A549 (cell line): ENCODE measurements around the gene MYADML2. TPM values are rescaled to one million over a fixed set of nuclear protein-coding genes. Genes with fewer than 3 reads are reported as not detected.

ENCODE experiments used
- ATAC-seq, 2 experiments: fragments of 200-7000 bp in 1 of 2; fragments of >200 bp in 1 of 2; cut with Nextera tagmentation in 1 of 2; cut with Tn5 transposase in 1 of 2; 3 replicates each; pipeline versions ENCODE4 v1.8.0 to v1.9.1; 2018 to 2020; ENCODE audit warnings: mild to moderate bottlenecking in 1 of 2, moderate library complexity in 1 of 2
- CTCF ChIA-PET: fragments of 300-600 bp; sonication (Branson Sonifier 250); formaldehyde crosslinking; extraction: SDS; loops from one replicate; lab custom pipeline; 2021; ENCODE audit warnings: antibody characterized with exemption, inconsistent platforms; lab: Yijun Ruan, JAX
- POLR2A ChIA-PET: fragments of 350-600 bp; formaldehyde crosslinking; extraction: SDS; loops from one replicate; lab custom pipeline; 2021; ENCODE audit warnings: antibody characterized with exemption, inconsistent platforms; lab: Yijun Ruan, JAX
- DNase-seq, 2 experiments: peaks; one replicate each; pipeline versions ENCODE4 v3.0.0 to v3.0.0-alpha.2; 2011 to 2016; ENCODE audit warnings: low read depth in 1 of 2, low spot score in 1 of 2
- FAIRE-seq: peaks from 2 replicates; lab custom pipeline; 2011; peaks lifted over from hg19 to GRCh38; lab: Jason Lieb, UNC
- H3K27ac ChIP-seq, 2 experiments: fragments of >200 bp; sonication (Bioruptor Twin); formaldehyde crosslinking; 3 replicates each; pipeline ENCODE4 v1.5.1; 2016 to 2017
- H3K4me1 ChIP-seq: fragments of >200 bp; sonication (Bioruptor Twin); formaldehyde crosslinking; 3 replicates; pipeline ENCODE4 v1.6.1; 2016
- H3K4me2 ChIP-seq: fragments of >200 bp; sonication (Bioruptor Twin); formaldehyde crosslinking; 3 replicates; pipeline ENCODE4 v1.6.1; 2016
- H3K4me3 ChIP-seq: fragments of >200 bp; sonication (Bioruptor Twin); formaldehyde crosslinking; 3 replicates; pipeline ENCODE4 v1.5.1; 2016
- H3K9me3 ChIP-seq: fragments of >200 bp; sonication (Bioruptor Twin); formaldehyde crosslinking; 3 replicates; pipeline ENCODE4 v1.6.1; 2016
- CBX8 ChIP-seq: fragments of 200-600 bp; sonication (generic); IDR thresholded peaks from 2 replicates; pipeline ENCODE4 v1.6.1; 2016
- EHF ChIP-seq: fragments of 250-450 bp; sonication (Bioruptor Pico); IDR thresholded peaks from 2 replicates; pipeline ENCODE4 v1.5.0; 2020; ENCODE audit warnings: mild to moderate bottlenecking
- EHMT2 ChIP-seq: fragments of 200-600 bp; sonication (generic); IDR thresholded peaks from 2 replicates; pipeline ENCODE4 v1.6.1; 2016; ENCODE audit warnings: antibody characterized with exemption, low read depth, mild to moderate bottlenecking, moderate library complexity
- FOSL2 ChIP-seq, 2 experiments: fragments of 450-650 bp in 1 of 2; fragments of >200 bp in 1 of 2; sonication (Bioruptor Twin) in 1 of 2; formaldehyde crosslinking; IDR thresholded peaks; 2 replicates each; pipeline versions ENCODE4 v1.5.0 to v1.6.1; 2016 to 2020; ENCODE audit warnings: mild to moderate bottlenecking in 1 of 2, moderate library complexity in 1 of 2
- FOXS1 ChIP-seq: fragments of 250-450 bp; sonication (Bioruptor Pico); IDR thresholded peaks from 2 replicates; pipeline ENCODE4 v1.5.0; 2020; ENCODE audit warnings: mild to moderate bottlenecking, moderate library complexity
- HDAC2 ChIP-seq: fragments of 200-600 bp; sonication (generic); IDR thresholded peaks from 2 replicates; pipeline ENCODE4 v1.6.1; 2016
- HEYL ChIP-seq: fragments of 250-450 bp; sonication (Bioruptor Pico); IDR thresholded peaks from 2 replicates; pipeline ENCODE4 v1.8.0; 2021; ENCODE audit warnings: mild to moderate bottlenecking, moderate library complexity
- HOXA7 ChIP-seq: fragments of 250-450 bp; sonication (Bioruptor Pico); IDR thresholded peaks from 2 replicates; pipeline ENCODE4 v1.5.0; 2020; ENCODE audit warnings: mild to moderate bottlenecking, moderate library complexity
- KDM5A ChIP-seq: fragments of 200-600 bp; sonication (generic); IDR thresholded peaks from 2 replicates; pipeline ENCODE4 v1.6.1; 2016; ENCODE audit warnings: antibody characterized with exemption, mild to moderate bottlenecking
- MAZ ChIP-seq: fragments of 150-350 bp; IDR thresholded peaks from 2 replicates; pipeline ENCODE4 v1.6.1; 2014; ENCODE audit warnings: antibody characterized with exemption, low read depth, low read length, borderline replicate concordance
- NPAS2 ChIP-seq: fragments of 250-450 bp; sonication (Bioruptor Pico); IDR thresholded peaks from 2 replicates; pipeline ENCODE4 v1.8.0; 2022; ENCODE audit warnings: mild to moderate bottlenecking, moderate library complexity, borderline replicate concordance
- NR3C1 ChIP-seq: fragments of >200 bp; sonication (Bioruptor Twin); formaldehyde crosslinking; IDR thresholded peaks from 3 replicates; pipeline ENCODE4 v1.6.1; 2017
- PHF8 ChIP-seq: fragments of 200-600 bp; sonication (generic); IDR thresholded peaks from 2 replicates; pipeline ENCODE4 v1.6.1; 2016; ENCODE audit warnings: low read depth, mild to moderate bottlenecking, antibody characterized with exemption, moderate library complexity, borderline replicate concordance
- POLR2AphosphoS2 ChIP-seq: conservative IDR thresholded peaks from 2 replicates; pipeline ENCODE4 v1.6.1; 2012; ENCODE audit warnings: low read length, improper control_type of control experiment, inconsistent platforms
- RAD21 ChIP-seq, 2 experiments: fragments of >200 bp in 1 of 2; sonication (Bioruptor Twin) in 1 of 2; formaldehyde crosslinking in 1 of 2; IDR thresholded peaks in 1 of 2; conservative IDR thresholded peaks in 1 of 2; 2 replicates in 1 of 2; 3 replicates in 1 of 2; pipeline ENCODE4 v1.6.1; 2012 to 2018; ENCODE audit warnings: inconsistent platforms in 1 of 2
- RFX5 ChIP-seq: fragments of 450-650 bp; IDR thresholded peaks from 2 replicates; pipeline ENCODE4 v1.7.1; 2014; ENCODE audit warnings: antibody characterized with exemption, mild to moderate bottlenecking, moderate library complexity
- RNF2 ChIP-seq: fragments of 200-600 bp; sonication (generic); IDR thresholded peaks from 2 replicates; pipeline ENCODE4 v1.6.1; 2016; ENCODE audit warnings: low read depth, mild to moderate bottlenecking, antibody characterized with exemption, moderate library complexity, borderline replicate concordance
- SREBF2 ChIP-seq: fragments of 450-650 bp; IDR thresholded peaks from 2 replicates; pipeline ENCODE4 v1.6.1; 2014; ENCODE audit warnings: mild to moderate bottlenecking, moderate library complexity
- TP53 ChIP-seq: fragments of 250-450 bp; sonication (Bioruptor Pico); IDR thresholded peaks from 2 replicates; pipeline ENCODE4 v1.5.0; 2021; ENCODE audit warnings: mild to moderate bottlenecking, moderate library complexity
- WGBS: methylation state at CpG from one replicate; pipeline ENCODE4 v1.1.6; 2017; ENCODE audit errors: missing lambda C conversion rate; 5-methylcytosine and 5-hydroxymethylcytosine counted together
- polyA plus RNA-seq, 4 experiments: library from polyadenylated mRNA; depleted of rRNA in 3 of 4; stranded (reverse); fragments of >200 nt; fragmentation: RNase III in 1 of 4; extraction: RNeasy Plus Mini Kit Qiagen cat#74134 plus additional on column Dnase treatment in 1 of 4; gene quantifications; 2 replicates in 3 of 4; 3 replicates in 1 of 4; pipeline ENCODE4 v1.2.3, GENCODE V29; 2011 to 2017
- TF ChIP-seq, protein P1 (sequence below): fragments of >200 bp; sonication (Bioruptor Twin); formaldehyde crosslinking; IDR thresholded peaks from 3 replicates; pipeline ENCODE4 v1.5.1; 2016
- TF ChIP-seq, protein P2 (sequence below): IDR thresholded peaks from 2 replicates; pipeline ENCODE4 v1.6.1; 2012
- TF ChIP-seq, protein P3 (sequence below): fragments of 450-650 bp; IDR thresholded peaks from 2 replicates; pipeline ENCODE4 v1.6.1; 2014; ENCODE audit warnings: antibody characterized with exemption
- TF ChIP-seq, protein P4 (sequence below): IDR thresholded peaks from 2 replicates; pipeline ENCODE4 v1.6.1; 2012
- TF ChIP-seq, protein P5 (sequence below): fragments of 200-600 bp; sonication (generic); IDR thresholded peaks from 2 replicates; pipeline ENCODE4 v1.6.1; 2016; ENCODE audit warnings: antibody characterized with exemption, mild to moderate bottlenecking, moderate library complexity
- TF ChIP-seq, protein P6 (sequence below): fragments of 150-350 bp; IDR thresholded peaks from 2 replicates; pipeline ENCODE4 v1.6.1; 2014; ENCODE audit warnings: low read depth, mild to moderate bottlenecking, low read length

MYADML2 gene
- polyA plus RNA-seq, 2 of the 4 experiments (the other 2 are of a cell fraction), result not detected

DNA sequence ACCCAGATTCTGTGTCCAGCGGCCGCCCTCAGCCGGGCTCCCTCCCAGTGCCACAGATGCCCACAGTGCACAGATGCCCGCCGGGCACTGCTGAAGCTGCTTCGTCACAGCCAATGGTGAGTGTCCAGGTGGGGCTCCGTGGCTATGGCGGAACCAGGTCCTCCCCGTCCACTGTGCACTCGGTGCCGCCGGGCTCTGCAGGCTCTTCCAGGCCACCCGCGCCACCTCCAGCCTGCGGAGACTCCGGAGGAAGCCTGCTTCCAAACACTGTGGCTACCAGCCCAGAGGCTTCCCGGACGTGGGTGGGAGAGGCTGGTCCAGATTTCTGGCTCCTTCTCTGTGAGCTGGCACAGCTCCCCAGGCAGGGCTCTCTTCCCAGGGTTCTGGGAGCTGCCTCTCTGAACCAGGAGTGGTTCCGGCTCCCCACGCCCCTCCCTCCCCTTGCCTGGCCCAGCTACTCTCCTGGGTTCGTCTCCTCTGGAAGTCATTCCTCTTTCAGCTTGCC, 7.1 kb downstream of the MYADML2 start:
- no peak overlapping the region for H3K4me3 ChIP-seq
- H3K4me2 ChIP-seq, result no peak overlapping the region
- TF ChIP-seq RAD21 (conservative IDR thresholded peaks at IDR 0.05 in 1 of 2, IDR thresholded peaks at IDR 0.05 in 1 of 2) (no peak), HOXA7 (CRISPR knock-in tag) (no peak), CBX8 (no peak), PHF8 (no peak), NR3C1 (no peak), POLR2AphosphoS2 (no peak), FOXS1 (CRISPR knock-in tag) (no peak), RNF2 (no peak), HDAC2 (no peak), TP53 (CRISPR knock-in tag) (no peak), KDM5A (no peak), FOSL2 (IDR thresholded peaks at IDR 0.05) (no peak), FOSL2 (CRISPR knock-in tag; IDR thresholded peaks at IDR 0.05) (no peak), NPAS2 (CRISPR knock-in tag) (no peak), RFX5 (no peak), SREBF2 (no peak)
- TF ChIP-seq, protein P1, sequence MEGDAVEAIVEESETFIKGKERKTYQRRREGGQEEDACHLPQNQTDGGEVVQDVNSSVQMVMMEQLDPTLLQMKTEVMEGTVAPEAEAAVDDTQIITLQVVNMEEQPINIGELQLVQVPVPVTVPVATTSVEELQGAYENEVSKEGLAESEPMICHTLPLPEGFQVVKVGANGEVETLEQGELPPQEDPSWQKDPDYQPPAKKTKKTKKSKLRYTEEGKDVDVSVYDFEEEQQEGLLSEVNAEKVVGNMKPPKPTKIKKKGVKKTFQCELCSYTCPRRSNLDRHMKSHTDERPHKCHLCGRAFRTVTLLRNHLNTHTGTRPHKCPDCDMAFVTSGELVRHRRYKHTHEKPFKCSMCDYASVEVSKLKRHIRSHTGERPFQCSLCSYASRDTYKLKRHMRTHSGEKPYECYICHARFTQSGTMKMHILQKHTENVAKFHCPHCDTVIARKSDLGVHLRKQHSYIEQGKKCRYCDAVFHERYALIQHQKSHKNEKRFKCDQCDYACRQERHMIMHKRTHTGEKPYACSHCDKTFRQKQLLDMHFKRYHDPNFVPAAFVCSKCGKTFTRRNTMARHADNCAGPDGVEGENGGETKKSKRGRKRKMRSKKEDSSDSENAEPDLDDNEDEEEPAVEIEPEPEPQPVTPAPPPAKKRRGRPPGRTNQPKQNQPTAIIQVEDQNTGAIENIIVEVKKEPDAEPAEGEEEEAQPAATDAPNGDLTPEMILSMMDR, result no peak
- TF ChIP-seq, protein P2, sequence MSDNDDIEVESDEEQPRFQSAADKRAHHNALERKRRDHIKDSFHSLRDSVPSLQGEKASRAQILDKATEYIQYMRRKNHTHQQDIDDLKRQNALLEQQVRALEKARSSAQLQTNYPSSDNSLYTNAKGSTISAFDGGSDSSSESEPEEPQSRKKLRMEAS, result no peak
- TF ChIP-seq, protein P3, sequence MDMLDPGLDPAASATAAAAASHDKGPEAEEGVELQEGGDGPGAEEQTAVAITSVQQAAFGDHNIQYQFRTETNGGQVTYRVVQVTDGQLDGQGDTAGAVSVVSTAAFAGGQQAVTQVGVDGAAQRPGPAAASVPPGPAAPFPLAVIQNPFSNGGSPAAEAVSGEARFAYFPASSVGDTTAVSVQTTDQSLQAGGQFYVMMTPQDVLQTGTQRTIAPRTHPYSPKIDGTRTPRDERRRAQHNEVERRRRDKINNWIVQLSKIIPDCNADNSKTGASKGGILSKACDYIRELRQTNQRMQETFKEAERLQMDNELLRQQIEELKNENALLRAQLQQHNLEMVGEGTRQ, result no peak
- TF ChIP-seq, protein P4, sequence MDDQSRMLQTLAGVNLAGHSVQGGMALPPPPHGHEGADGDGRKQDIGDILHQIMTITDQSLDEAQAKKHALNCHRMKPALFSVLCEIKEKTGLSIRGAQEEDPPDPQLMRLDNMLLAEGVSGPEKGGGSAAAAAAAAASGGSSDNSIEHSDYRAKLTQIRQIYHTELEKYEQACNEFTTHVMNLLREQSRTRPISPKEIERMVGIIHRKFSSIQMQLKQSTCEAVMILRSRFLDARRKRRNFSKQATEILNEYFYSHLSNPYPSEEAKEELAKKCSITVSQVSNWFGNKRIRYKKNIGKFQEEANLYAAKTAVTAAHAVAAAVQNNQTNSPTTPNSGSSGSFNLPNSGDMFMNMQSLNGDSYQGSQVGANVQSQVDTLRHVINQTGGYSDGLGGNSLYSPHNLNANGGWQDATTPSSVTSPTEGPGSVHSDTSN, result no peak
- DNase-seq (no peak), ATAC-seq (no peak), FAIRE-seq (no peak)
- peaks cover 17% of the 10 kb centered on the region; the same call in 2 of the 3 replicates for H3K4me1 ChIP-seq
- H3K9me3 ChIP-seq, result no peaks in the 10 kb centered on the region
- H3K27ac ChIP-seq, result no peak overlapping the region
- ChIA-PET CTCF (interaction anchor here (1.0 to 4.3 kb wide), 7 partner anchors 10 to 90 kb away, joined by 3 to 29 read pairs (median 4); partner anchors contain the start of genes CENPX, LRRC45, MAFG and NOTUM), POLR2A (no interaction called here)
- WGBS, result 85% methylated on average over 17 of the region's 21 CpGs

DNA sequence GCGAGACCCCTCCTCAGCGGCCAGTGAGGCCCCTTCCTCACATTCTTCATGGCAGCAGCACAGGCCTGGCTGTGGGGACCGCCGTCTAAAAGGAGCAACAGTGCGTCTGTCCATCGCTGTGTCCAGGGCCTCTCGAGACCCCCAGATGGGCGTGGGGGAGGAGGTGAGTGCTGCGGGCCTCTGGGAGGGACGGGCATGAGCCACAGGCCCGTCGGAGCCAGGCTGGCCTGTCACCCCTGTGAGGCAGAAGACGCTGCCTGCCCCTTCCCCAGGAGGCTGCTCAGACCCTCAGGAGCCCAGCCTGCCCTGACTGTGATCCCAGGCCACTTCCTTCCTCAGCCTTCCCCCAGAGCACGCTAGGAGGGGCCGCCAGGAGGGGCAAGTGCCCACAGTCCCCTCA, 7.8 kb downstream of the MYADML2 start:
- no peak for DNase-seq
- peaks cover 17% of the 10 kb centered on the region; the same call in 2 of the 3 replicates for H3K4me1 ChIP-seq
- no peak for FAIRE-seq
- WGBS, result 81% methylated on average over 15 of the region's 15 CpGs
- CTCF ChIA-PET, result interaction anchor here (0.8 to 4.3 kb wide), 5 partner anchors 9 to 91 kb away, joined by 3 to 29 read pairs (median 12); partner anchors contain the start of genes CENPX, LRRC45, MAFG and NOTUM
- no peak overlapping the region for H3K4me3 ChIP-seq
- no peaks in the 10 kb centered on the region for H3K9me3 ChIP-seq
- no peak overlapping the region for H3K27ac ChIP-seq
- ATAC-seq, result no peak
- POLR2A ChIA-PET, result no interaction called here
- H3K4me2 ChIP-seq, result no peak overlapping the region
- TF ChIP-seq POLR2AphosphoS2, result no peak
- TF ChIP-seq, protein P5, sequence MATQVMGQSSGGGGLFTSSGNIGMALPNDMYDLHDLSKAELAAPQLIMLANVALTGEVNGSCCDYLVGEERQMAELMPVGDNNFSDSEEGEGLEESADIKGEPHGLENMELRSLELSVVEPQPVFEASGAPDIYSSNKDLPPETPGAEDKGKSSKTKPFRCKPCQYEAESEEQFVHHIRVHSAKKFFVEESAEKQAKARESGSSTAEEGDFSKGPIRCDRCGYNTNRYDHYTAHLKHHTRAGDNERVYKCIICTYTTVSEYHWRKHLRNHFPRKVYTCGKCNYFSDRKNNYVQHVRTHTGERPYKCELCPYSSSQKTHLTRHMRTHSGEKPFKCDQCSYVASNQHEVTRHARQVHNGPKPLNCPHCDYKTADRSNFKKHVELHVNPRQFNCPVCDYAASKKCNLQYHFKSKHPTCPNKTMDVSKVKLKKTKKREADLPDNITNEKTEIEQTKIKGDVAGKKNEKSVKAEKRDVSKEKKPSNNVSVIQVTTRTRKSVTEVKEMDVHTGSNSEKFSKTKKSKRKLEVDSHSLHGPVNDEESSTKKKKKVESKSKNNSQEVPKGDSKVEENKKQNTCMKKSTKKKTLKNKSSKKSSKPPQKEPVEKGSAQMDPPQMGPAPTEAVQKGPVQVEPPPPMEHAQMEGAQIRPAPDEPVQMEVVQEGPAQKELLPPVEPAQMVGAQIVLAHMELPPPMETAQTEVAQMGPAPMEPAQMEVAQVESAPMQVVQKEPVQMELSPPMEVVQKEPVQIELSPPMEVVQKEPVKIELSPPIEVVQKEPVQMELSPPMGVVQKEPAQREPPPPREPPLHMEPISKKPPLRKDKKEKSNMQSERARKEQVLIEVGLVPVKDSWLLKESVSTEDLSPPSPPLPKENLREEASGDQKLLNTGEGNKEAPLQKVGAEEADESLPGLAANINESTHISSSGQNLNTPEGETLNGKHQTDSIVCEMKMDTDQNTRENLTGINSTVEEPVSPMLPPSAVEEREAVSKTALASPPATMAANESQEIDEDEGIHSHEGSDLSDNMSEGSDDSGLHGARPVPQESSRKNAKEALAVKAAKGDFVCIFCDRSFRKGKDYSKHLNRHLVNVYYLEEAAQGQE, result no peak
- TF ChIP-seq, protein P6, sequence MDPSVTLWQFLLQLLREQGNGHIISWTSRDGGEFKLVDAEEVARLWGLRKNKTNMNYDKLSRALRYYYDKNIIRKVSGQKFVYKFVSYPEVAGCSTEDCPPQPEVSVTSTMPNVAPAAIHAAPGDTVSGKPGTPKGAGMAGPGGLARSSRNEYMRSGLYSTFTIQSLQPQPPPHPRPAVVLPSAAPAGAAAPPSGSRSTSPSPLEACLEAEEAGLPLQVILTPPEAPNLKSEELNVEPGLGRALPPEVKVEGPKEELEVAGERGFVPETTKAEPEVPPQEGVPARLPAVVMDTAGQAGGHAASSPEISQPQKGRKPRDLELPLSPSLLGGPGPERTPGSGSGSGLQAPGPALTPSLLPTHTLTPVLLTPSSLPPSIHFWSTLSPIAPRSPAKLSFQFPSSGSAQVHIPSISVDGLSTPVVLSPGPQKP, result no peak
- no peak for TF ChIP-seq EHF (CRISPR knock-in tag)
- TF ChIP-seq RFX5, result no peak
- TF ChIP-seq MAZ, result no peak
- TF ChIP-seq NPAS2 (CRISPR knock-in tag), result no peak
- no peak for TF ChIP-seq EHMT2
- TF ChIP-seq SREBF2, result no peak
- TF ChIP-seq, protein P3, result no peak
- no peak for TF ChIP-seq HEYL
